ENCODE measurements around the gene L3HYPDH. TPM values are rescaled to one million over a fixed set of nuclear protein-coding genes. Genes with fewer than 3 reads are reported as not detected.

The L3HYPDH gene
- total and polyA plus RNA-seq, 2 of the 13 experiments (the other 11 are each of a cell fraction or from before 2014, with no cell fraction given), result 30.5 to 36.6 TPM

DNA sequence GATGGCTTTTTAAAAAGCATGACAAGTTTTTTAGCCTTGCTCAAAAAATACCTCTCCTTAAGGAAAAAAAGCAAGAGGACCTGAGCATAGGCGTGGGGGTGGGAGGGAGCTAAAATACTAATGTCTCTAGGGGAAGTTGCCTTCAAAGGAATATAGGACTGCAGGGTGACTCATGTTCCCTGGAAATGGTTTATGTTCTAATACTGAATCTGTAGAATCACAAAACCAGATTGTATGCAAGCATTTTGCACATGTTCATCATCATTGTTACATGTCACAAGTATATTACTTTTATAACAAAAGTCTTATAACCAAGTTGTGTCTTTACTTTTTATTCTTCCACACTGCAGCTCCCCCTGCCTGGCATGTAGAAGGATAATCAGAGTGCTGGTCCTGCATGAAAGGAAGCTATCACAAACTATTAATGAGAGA lies 55.6 kb downstream of the L3HYPDH start:
- Histone ChIP-seq H2AFZ (ENCODE audit: low read length) (no peak overlapping the region), H3K9me3 (ENCODE audit: low read length) (no peaks in the 10 kb centered on the region), H3K27me3 (ENCODE audit: control insufficient read depth in 1 of 2, insufficient read depth in 2 of 2, low read length in 2 of 2) (no peaks in the 10 kb centered on the region), H3K4me1 (ENCODE audit: insufficient read depth, low read length) (no peaks in the 10 kb centered on the region), H4K20me1 (ENCODE audit: insufficient read depth, low read length) (no peaks in the 10 kb centered on the region), H3K36me3 (replicated peaks in 1 of 2; ENCODE audit: control insufficient read depth in 1 of 2, insufficient read depth in 2 of 2, low read length in 2 of 2) (no peaks in the 10 kb centered on the region), H3K4me2 (ENCODE audit: low read depth, low read length) (no peak overlapping the region), H3K27ac (ENCODE audit: extremely low read length, insufficient read depth, low read length) (no peak overlapping the region), H3K79me2 (ENCODE audit: insufficient read depth, low read length) (no peaks in the 10 kb centered on the region), H3K4me3 (replicated peaks in 1 of 3; ENCODE audit: insufficient read depth in 1 of 3, low read depth in 2 of 3, low read length in 3 of 3) (no peak overlapping the region), H3K9ac (ENCODE audit: insufficient read depth, low read depth, low read length) (no peak overlapping the region)
- no TSS peak for BruUV-seq (replicated peaks)
- POLR2A ChIA-PET, result no interaction called here
- ATAC-seq (no peak), FAIRE-seq (no peak), DNase-seq (ENCODE audit: low spot score) (no peak)
- peak; percentile 19; the same call in 1 of the 2 replicates for TF ChIP-seq STAG1 (CRISPR knock-in tag; IDR thresholded peaks at IDR 0.05)
- TF ChIP-seq ZNF335 (CRISPR knock-in tag; IDR thresholded peaks at IDR 0.05), result no peak
- no peak for TF ChIP-seq ZNF577 (CRISPR knock-in tag; IDR thresholded peaks at IDR 0.05; ENCODE audit: borderline replicate concordance, low read depth)
- CTCF ChIA-PET (ENCODE audit: low intra/inter-chr PET ratio, low total read pairs), result no interaction called here
- in situ Hi-C loops (cut with HindIII; ENCODE audit: extremely low pct_ligation_motif_present, low pct_unique_long_range_greater_than_20kb), result no loop called here
- 89% methylated on average over 1 of the region's 1 CpG for WGBS (ENCODE audit: low lambda C conversion rate)
- intact Hi-C loops (cut with micrococcal nuclease; ENCODE audit: unreplicated experiment), result no loop called here

DNA sequence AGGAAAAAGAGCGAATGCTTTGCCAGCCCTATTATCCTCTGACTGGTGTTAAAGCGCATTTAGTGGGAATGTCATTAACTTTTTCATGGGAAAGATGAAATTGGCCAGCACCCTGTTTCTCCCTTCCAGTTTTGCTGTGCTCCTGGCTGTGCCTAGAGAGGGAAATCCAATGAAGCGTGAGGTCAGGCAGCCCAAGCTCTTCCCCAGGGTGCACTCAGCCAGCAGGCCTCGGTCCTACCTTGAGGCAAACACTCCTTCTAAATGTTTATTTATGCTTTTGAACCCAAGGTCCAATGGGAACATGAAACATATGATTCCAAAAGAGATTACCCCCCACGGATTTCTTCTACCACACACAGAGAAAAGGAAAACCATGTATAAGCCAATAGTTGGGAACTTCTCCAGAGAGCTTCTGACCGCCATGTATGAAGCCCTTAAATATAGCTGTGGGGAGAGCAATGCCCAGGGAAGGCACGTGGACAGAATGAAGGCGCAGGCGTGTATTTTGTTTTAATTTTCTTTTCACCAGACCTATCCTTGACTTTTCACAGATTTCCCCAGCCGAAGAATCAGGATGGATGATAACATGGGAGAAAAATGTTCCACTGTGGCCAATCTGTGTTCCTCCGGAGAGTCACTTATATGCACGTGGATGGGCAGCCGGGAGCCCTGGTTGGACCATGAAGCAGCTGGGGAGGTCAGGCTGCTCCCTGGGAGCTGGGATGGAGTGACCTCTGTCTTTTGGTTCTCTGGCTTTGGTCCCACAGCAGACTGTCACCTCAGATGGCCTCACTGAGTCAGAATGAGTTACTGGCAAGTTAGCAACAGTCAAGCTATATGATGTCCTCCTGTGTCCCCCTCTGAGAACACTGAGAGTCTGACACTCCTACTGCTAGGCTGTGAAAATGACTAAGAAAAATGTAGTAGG lies 56.3 kb downstream of the L3HYPDH start:
- in situ Hi-C loops (cut with HindIII; ENCODE audit: extremely low pct_ligation_motif_present, low pct_unique_long_range_greater_than_20kb), result no loop called here
- Histone ChIP-seq H3K4me2 (ENCODE audit: low read depth, low read length) (no peak overlapping the region), H3K9me3 (ENCODE audit: low read length) (no peaks in the 10 kb centered on the region), H3K27ac (ENCODE audit: extremely low read length, insufficient read depth, low read length) (no peak overlapping the region), H3K79me2 (ENCODE audit: insufficient read depth, low read length) (no peaks in the 10 kb centered on the region), H4K20me1 (ENCODE audit: insufficient read depth, low read length) (no peaks in the 10 kb centered on the region), H3K36me3 (replicated peaks in 1 of 2; ENCODE audit: control insufficient read depth in 1 of 2, insufficient read depth in 2 of 2, low read length in 2 of 2) (no peaks in the 10 kb centered on the region), H3K27me3 (ENCODE audit: control insufficient read depth in 1 of 2, insufficient read depth in 2 of 2, low read length in 2 of 2) (no peaks in the 10 kb centered on the region), H3K4me1 (ENCODE audit: insufficient read depth, low read length) (no peaks in the 10 kb centered on the region), H3K9ac (ENCODE audit: insufficient read depth, low read depth, low read length) (no peak overlapping the region), H3K4me3 (replicated peaks in 1 of 3; ENCODE audit: insufficient read depth in 1 of 3, low read depth in 2 of 3, low read length in 3 of 3) (no peak overlapping the region), H2AFZ (ENCODE audit: low read length) (no peak overlapping the region)
- BruUV-seq (replicated peaks), result no TSS peak
- no peak for DNase-seq (ENCODE audit: low spot score)
- FAIRE-seq, result no peak
- ChIA-PET POLR2A (no interaction called here), CTCF (ENCODE audit: low intra/inter-chr PET ratio, low total read pairs) (no interaction called here)
- 91% methylated on average over 13 of the region's 13 CpGs for WGBS (ENCODE audit: low lambda C conversion rate)
- intact Hi-C loops (cut with micrococcal nuclease; ENCODE audit: unreplicated experiment), result no loop called here
- ATAC-seq, result no peak
- no peak for TF ChIP-seq ZMYM4 (CRISPR knock-in tag; IDR thresholded peaks at IDR 0.05)
- TF ChIP-seq SOX6 (IDR thresholded peaks at IDR 0.05), result no peak
- TF ChIP-seq SOX6 (CRISPR knock-in tag; IDR thresholded peaks at IDR 0.05), result no peak
- TF ChIP-seq MAFG (CRISPR knock-in tag; IDR thresholded peaks at IDR 0.05), result no peak
- no peak for TF ChIP-seq ZNF564 (CRISPR knock-in tag; IDR thresholded peaks at IDR 0.05)
- TF ChIP-seq SP140L (CRISPR knock-in tag; IDR thresholded peaks at IDR 0.05; ENCODE audit: borderline replicate concordance), result no peak
- TF ChIP-seq ZNF614 (CRISPR knock-in tag; IDR thresholded peaks at IDR 0.05; ENCODE audit: borderline replicate concordance), result no peak
- TF ChIP-seq ZNF274 (CRISPR knock-in tag; IDR thresholded peaks at IDR 0.05), result no peak
- no peak for TF ChIP-seq ZSCAN30 (CRISPR knock-in tag; IDR thresholded peaks at IDR 0.05)
- no peak for TF ChIP-seq NBN (conservative IDR thresholded peaks at IDR 0.05)
- TF ChIP-seq, protein P1, sequence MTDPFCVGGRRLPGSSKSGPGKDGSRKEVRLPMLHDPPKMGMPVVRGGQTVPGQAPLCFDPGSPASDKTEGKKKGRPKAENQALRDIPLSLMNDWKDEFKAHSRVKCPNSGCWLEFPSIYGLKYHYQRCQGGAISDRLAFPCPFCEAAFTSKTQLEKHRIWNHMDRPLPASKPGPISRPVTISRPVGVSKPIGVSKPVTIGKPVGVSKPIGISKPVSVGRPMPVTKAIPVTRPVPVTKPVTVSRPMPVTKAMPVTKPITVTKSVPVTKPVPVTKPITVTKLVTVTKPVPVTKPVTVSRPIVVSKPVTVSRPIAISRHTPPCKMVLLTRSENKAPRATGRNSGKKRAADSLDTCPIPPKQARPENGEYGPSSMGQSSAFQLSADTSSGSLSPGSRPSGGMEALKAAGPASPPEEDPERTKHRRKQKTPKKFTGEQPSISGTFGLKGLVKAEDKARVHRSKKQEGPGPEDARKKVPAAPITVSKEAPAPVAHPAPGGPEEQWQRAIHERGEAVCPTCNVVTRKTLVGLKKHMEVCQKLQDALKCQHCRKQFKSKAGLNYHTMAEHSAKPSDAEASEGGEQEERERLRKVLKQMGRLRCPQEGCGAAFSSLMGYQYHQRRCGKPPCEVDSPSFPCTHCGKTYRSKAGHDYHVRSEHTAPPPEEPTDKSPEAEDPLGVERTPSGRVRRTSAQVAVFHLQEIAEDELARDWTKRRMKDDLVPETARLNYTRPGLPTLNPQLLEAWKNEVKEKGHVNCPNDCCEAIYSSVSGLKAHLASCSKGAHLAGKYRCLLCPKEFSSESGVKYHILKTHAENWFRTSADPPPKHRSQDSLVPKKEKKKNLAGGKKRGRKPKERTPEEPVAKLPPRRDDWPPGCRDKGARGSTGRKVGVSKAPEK (CRISPR knock-in tag; IDR thresholded peaks at IDR 0.05; ENCODE audit: borderline replicate concordance), result no peak
- TF ChIP-seq ZNF670 (CRISPR knock-in tag; IDR thresholded peaks at IDR 0.05; ENCODE audit: borderline replicate concordance), result no peak
- no peak for TF ChIP-seq SP4 (CRISPR knock-in tag; IDR thresholded peaks at IDR 0.05)
